ENCODE data around the gene STIM1.

The STIM1 gene

GRCh38 chr11:3947061-3947460 is 91.6 kb downstream of the STIM1 start:
- H3K9me2 ChIP-seq (replicated peaks; ENCODE audit: insufficient read depth, low read length): no peaks in the 10 kb centered on the region
- H3K27ac ChIP-seq (ENCODE audit: low read depth, low read length): no peak overlapping the region
- no peaks in the 10 kb centered on the region for H3K36me3 ChIP-seq (ENCODE audit: low read length)
- peaks cover 5% of the 10 kb centered on the region; the same call in 1 of the 2 replicates for H4K20me1 ChIP-seq (ENCODE audit: low read depth, low read length)
- H3K79me2 ChIP-seq (ENCODE audit: insufficient read depth, low read length): no peaks in the 10 kb centered on the region
- no peak overlapping the region for H3K4me3 ChIP-seq (ENCODE audit: insufficient read depth, low read length, poor library complexity, severe bottlenecking)
- H3K9ac ChIP-seq (ENCODE audit: low read length): no peak overlapping the region
- no peak overlapping the region for H3K4me2 ChIP-seq (ENCODE audit: low read depth, low read length, poor library complexity, severe bottlenecking)
- H3K27me3 ChIP-seq (ENCODE audit: low read length): no peaks in the 10 kb centered on the region
- H3F3A ChIP-seq (ENCODE audit: insufficient read depth): no peaks in the 10 kb centered on the region
- H2AFZ ChIP-seq (ENCODE audit: low read depth, low read length, severe bottlenecking): no peak overlapping the region
- TF ChIP-seq EZH2phosphoT487 (conservative IDR thresholded peaks at IDR 0.05; ENCODE audit: low read length) (no peak), CTCF (IDR thresholded peaks at IDR 0.05; ENCODE audit: insufficient read depth, low read length, poor library complexity, severe bottlenecking) (no peak)
- no peaks in the 10 kb centered on the region for H3K9me3 ChIP-seq (ENCODE audit: insufficient read depth, low read length)

GRCh38 chr11:3949125-3949524 is 93.7 kb downstream of the STIM1 start:
- no peak overlapping the region for H3K27ac ChIP-seq (ENCODE audit: low read depth, low read length)
- no peaks in the 10 kb centered on the region for H3K9me2 ChIP-seq (replicated peaks; ENCODE audit: insufficient read depth, low read length)
- no peak overlapping the region for H2AFZ ChIP-seq (ENCODE audit: low read depth, low read length, severe bottlenecking)
- no peaks in the 10 kb centered on the region for H3K79me2 ChIP-seq (ENCODE audit: insufficient read depth, low read length)
- H3K27me3 ChIP-seq (ENCODE audit: low read length): no peaks in the 10 kb centered on the region
- TF ChIP-seq CTCF (IDR thresholded peaks at IDR 0.05; ENCODE audit: insufficient read depth, low read length, poor library complexity, severe bottlenecking) (no peak), EZH2phosphoT487 (conservative IDR thresholded peaks at IDR 0.05; ENCODE audit: low read length) (no peak)
- no peaks in the 10 kb centered on the region for H3K9me3 ChIP-seq (ENCODE audit: insufficient read depth, low read length)
- H3K36me3 ChIP-seq (ENCODE audit: low read length): no peaks in the 10 kb centered on the region
- no peak overlapping the region for H3K4me3 ChIP-seq (ENCODE audit: insufficient read depth, low read length, poor library complexity, severe bottlenecking)
- H3K9ac ChIP-seq (ENCODE audit: low read length): no peak overlapping the region
- H4K20me1 ChIP-seq (ENCODE audit: low read depth, low read length): peaks cover 6% of the 10 kb centered on the region; the same call in 1 of the 2 replicates
- H3K4me2 ChIP-seq (ENCODE audit: low read depth, low read length, poor library complexity, severe bottlenecking): no peak overlapping the region
- H3F3A ChIP-seq (ENCODE audit: insufficient read depth): no peaks in the 10 kb centered on the region

- no peaks in the 10 kb centered on the region for H3K9me2 ChIP-seq (replicated peaks; ENCODE audit: insufficient read depth, low read length)
- H3K79me2 ChIP-seq (ENCODE audit: insufficient read depth, low read length): no peaks in the 10 kb centered on the region
- no peak overlapping the region for H3K9ac ChIP-seq (ENCODE audit: low read length)
- no peak overlapping the region for H3K27ac ChIP-seq (ENCODE audit: low read depth, low read length)
- H2AFZ ChIP-seq (ENCODE audit: low read depth, low read length, severe bottlenecking): no peak overlapping the region
- H3K9me3 ChIP-seq (ENCODE audit: insufficient read depth, low read length): no peaks in the 10 kb centered on the region
- no peak for TF ChIP-seq EZH2phosphoT487 (conservative IDR thresholded peaks at IDR 0.05; ENCODE audit: low read length)
- no peak for TF ChIP-seq CTCF (IDR thresholded peaks at IDR 0.05; ENCODE audit: insufficient read depth, low read length, poor library complexity, severe bottlenecking)
- H3K4me3 ChIP-seq (ENCODE audit: insufficient read depth, low read length, poor library complexity, severe bottlenecking): no peak overlapping the region
- H3F3A ChIP-seq (ENCODE audit: insufficient read depth): no peaks in the 10 kb centered on the region
- H4K20me1 ChIP-seq (ENCODE audit: low read depth, low read length): peaks cover 8% of the 10 kb centered on the region; the same call in 1 of the 2 replicates
- no peaks in the 10 kb centered on the region for H3K27me3 ChIP-seq (ENCODE audit: low read length)
- H3K36me3 ChIP-seq (ENCODE audit: low read length): no peaks in the 10 kb centered on the region
- no peak overlapping the region for H3K4me2 ChIP-seq (ENCODE audit: low read depth, low read length, poor library complexity, severe bottlenecking)
Observed at GRCh38 chr11:3950996-3951660, 95.7 kb downstream of the STIM1 start.

Measured in SU-DHL-6 (cell line).